WTC11 (cell line): ENCODE results near the gene CORIN. TPM values are rescaled to one million over a fixed set of nuclear protein-coding genes. Genes with fewer than 3 reads are reported as not detected.

ENCODE experiments used
- ATAC-seq: fragments of 200-7000 bp; cut with Tn5 transposase; 2 replicates; pipeline ENCODE4 v1.10.0; 2021; ENCODE audit warnings: mild to moderate bottlenecking, moderate library complexity
- CTCF ChIA-PET: fragments of 300-600 bp; sonication (Branson Sonifier 250); formaldehyde crosslinking; loops from one replicate; lab custom pipeline; 2021; ENCODE audit warnings: antibody characterized with exemption; lab: Charles Lee
- POLR2A ChIA-PET: fragments of 350-600 bp; sonication (Branson Sonifier 250); formaldehyde crosslinking; loops from one replicate; lab custom pipeline; 2021; ENCODE audit warnings: antibody characterized with exemption; lab: Charles Lee
- DNase-seq: peaks from one replicate; pipeline ENCODE4 v3.0.0; 2021; ENCODE audit warnings: low spot score
- H3K27ac Mint-ChIP-seq: 2 replicates; pipeline ENCODE4 v1.8.0; 2021; ENCODE audit warnings: mixed read lengths
- H3K27me3 Mint-ChIP-seq: 2 replicates; pipeline ENCODE4 v1.8.0; 2021; ENCODE audit warnings: low read depth, mild to moderate bottlenecking, moderate library complexity, mixed read lengths
- H3K36me3 Mint-ChIP-seq: 2 replicates; pipeline ENCODE4 v1.8.0; 2021; ENCODE audit warnings: mixed read lengths
- H3K4me1 Mint-ChIP-seq: 2 replicates; pipeline ENCODE4 v1.8.0; 2022; ENCODE audit warnings: mixed read lengths
- H3K4me3 Mint-ChIP-seq: 2 replicates; pipeline ENCODE4 v1.8.0; 2021; ENCODE audit warnings: mild to moderate bottlenecking, moderate library complexity, mixed read lengths
- H3K9me3 Mint-ChIP-seq: 2 replicates; pipeline ENCODE4 v1.8.0; 2021; ENCODE audit warnings: mixed read lengths
- ATF1 ChIP-seq: sonication (generic); formaldehyde crosslinking; IDR thresholded peaks from 2 replicates; pipeline ENCODE4 v1.8.1; 2023; ENCODE audit warnings: mild to moderate bottlenecking, moderate library complexity, missing genetic modification reagents
- ESRRA ChIP-seq: sonication (generic); formaldehyde crosslinking; IDR thresholded peaks from 2 replicates; pipeline ENCODE4 v1.8.1; 2022; ENCODE audit warnings: mild to moderate bottlenecking, missing genetic modification reagents, borderline replicate concordance
- ETV6 ChIP-seq: sonication (generic); formaldehyde crosslinking; IDR thresholded peaks from 2 replicates; pipeline ENCODE4 v1.8.1; 2022; ENCODE audit warnings: mild to moderate bottlenecking, missing genetic modification reagents
- IRF2 ChIP-seq: sonication (generic); formaldehyde crosslinking; IDR thresholded peaks from 2 replicates; pipeline ENCODE4 v1.8.0; 2022; ENCODE audit warnings: low read depth, missing genetic modification reagents, borderline replicate concordance
- NR3C1 ChIP-seq: sonication (generic); formaldehyde crosslinking; conservative IDR thresholded peaks from 2 replicates; pipeline ENCODE4 v1.8.1; 2023; ENCODE audit warnings: low read depth, mild to moderate bottlenecking, missing genetic modification reagents
- RELA ChIP-seq: sonication (generic); formaldehyde crosslinking; IDR thresholded peaks from 2 replicates; pipeline ENCODE4 v1.8.1; 2022; ENCODE audit warnings: missing genetic modification reagents, mild to moderate bottlenecking, borderline replicate concordance
- SOX15 ChIP-seq: fragments of 250-450 bp; sonication (Bioruptor Pico); IDR thresholded peaks from 2 replicates; pipeline ENCODE4 v1.9.0; 2021; ENCODE audit warnings: mild to moderate bottlenecking
- SP1 ChIP-seq: sonication (generic); formaldehyde crosslinking; conservative IDR thresholded peaks from 2 replicates; pipeline ENCODE4 v1.8.1; 2022; ENCODE audit warnings: missing genetic modification reagents
- TEAD1 ChIP-seq: sonication (generic); formaldehyde crosslinking; IDR thresholded peaks from 2 replicates; pipeline ENCODE4 v1.8.0; 2022; ENCODE audit warnings: mild to moderate bottlenecking, missing genetic modification reagents
- TP53 ChIP-seq: sonication (generic); formaldehyde crosslinking; IDR thresholded peaks from 2 replicates; pipeline ENCODE4 v1.8.1; 2023; ENCODE audit warnings: mild to moderate bottlenecking, missing genetic modification reagents
- ZBTB21 ChIP-seq: sonication (generic); formaldehyde crosslinking; IDR thresholded peaks from 2 replicates; pipeline ENCODE4 v1.8.1; 2023; ENCODE audit warnings: mild to moderate bottlenecking, missing genetic modification reagents, borderline replicate concordance
- ZNF219 ChIP-seq: sonication (generic); formaldehyde crosslinking; IDR thresholded peaks from 2 replicates; pipeline ENCODE4 v1.8.0; 2023; ENCODE audit warnings: missing genetic modification reagents, mild to moderate bottlenecking, borderline replicate concordance
- ZNF423 ChIP-seq: fragments of 250-450 bp; sonication (Bioruptor Pico); IDR thresholded peaks from 2 replicates; pipeline ENCODE4 v2.1.2; 2022; ENCODE audit warnings: mild to moderate bottlenecking, moderate library complexity
- total RNA-seq: library from RNA; stranded (reverse); gene quantifications from 3 replicates; pipeline ENCODE4 v1.2.3, GENCODE V29; 2021
- TF ChIP-seq, protein P1 (sequence below): sonication (generic); formaldehyde crosslinking; IDR thresholded peaks from 2 replicates; pipeline ENCODE4 v1.8.1; 2023; ENCODE audit warnings: mild to moderate bottlenecking, moderate library complexity, missing genetic modification reagents
- TF ChIP-seq, protein P2 (sequence below): sonication (generic); formaldehyde crosslinking; IDR thresholded peaks from 2 replicates; pipeline ENCODE4 v1.8.1; 2023; ENCODE audit warnings: mild to moderate bottlenecking, missing genetic modification reagents
- TF ChIP-seq, protein P3 (sequence below): fragments of 250-450 bp; sonication (Bioruptor Pico); IDR thresholded peaks from 2 replicates; pipeline ENCODE4 v2.1.2; 2022; ENCODE audit warnings: mild to moderate bottlenecking, moderate library complexity
- TF ChIP-seq, protein P4 (sequence below): sonication (generic); formaldehyde crosslinking; IDR thresholded peaks from 2 replicates; pipeline ENCODE4 v1.8.0; 2022; ENCODE audit warnings: mild to moderate bottlenecking, missing genetic modification reagents
- TF ChIP-seq, protein P5 (sequence below): sonication (generic); formaldehyde crosslinking; IDR thresholded peaks from 2 replicates; pipeline ENCODE4 v1.8.1; 2023; ENCODE audit warnings: mild to moderate bottlenecking, missing genetic modification reagents, moderate library complexity
- TF ChIP-seq, protein P6 (sequence below): sonication (generic); formaldehyde crosslinking; IDR thresholded peaks from 2 replicates; pipeline ENCODE4 v1.8.0; 2022; ENCODE audit warnings: mild to moderate bottlenecking, missing genetic modification reagents
- TF ChIP-seq, protein P7 (sequence below): sonication (generic); formaldehyde crosslinking; IDR thresholded peaks from 2 replicates; pipeline ENCODE4 v1.8.0; 2022; ENCODE audit warnings: mild to moderate bottlenecking, missing genetic modification reagents
- TF ChIP-seq, protein P8 (sequence below): sonication (generic); formaldehyde crosslinking; IDR thresholded peaks from 2 replicates; pipeline ENCODE4 v1.8.0; 2023; ENCODE audit warnings: missing genetic modification reagents, mild to moderate bottlenecking, borderline replicate concordance

CORIN gene
- total RNA-seq, 1 experiment from 2014 or later = 0.33 TPM

DNA sequence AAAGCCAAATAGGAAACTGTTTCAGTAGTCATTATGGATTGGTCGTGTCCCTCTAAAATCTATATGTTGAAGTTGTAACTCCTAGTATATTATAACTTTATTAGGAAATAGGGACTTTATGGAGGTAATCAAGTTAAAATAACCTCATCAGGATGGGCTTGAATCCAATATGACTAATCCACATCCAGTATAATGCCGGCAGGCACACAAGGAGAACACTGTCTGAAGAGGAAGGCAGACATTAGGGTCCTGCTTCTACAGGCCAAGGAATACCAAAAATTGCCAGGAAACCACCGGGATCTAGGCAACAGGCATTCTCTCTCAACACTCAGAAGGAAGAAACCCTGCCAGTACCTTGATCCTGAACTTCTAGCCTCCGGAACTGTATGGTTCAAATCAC lies 222.5 kb downstream of the CORIN start (continued):
- TF ChIP-seq TP53 (CRISPR knock-in tag) = no peak
- TF ChIP-seq ZBTB21 = no peak
- no peak for TF ChIP-seq ZNF423
- TF ChIP-seq, protein P1, sequence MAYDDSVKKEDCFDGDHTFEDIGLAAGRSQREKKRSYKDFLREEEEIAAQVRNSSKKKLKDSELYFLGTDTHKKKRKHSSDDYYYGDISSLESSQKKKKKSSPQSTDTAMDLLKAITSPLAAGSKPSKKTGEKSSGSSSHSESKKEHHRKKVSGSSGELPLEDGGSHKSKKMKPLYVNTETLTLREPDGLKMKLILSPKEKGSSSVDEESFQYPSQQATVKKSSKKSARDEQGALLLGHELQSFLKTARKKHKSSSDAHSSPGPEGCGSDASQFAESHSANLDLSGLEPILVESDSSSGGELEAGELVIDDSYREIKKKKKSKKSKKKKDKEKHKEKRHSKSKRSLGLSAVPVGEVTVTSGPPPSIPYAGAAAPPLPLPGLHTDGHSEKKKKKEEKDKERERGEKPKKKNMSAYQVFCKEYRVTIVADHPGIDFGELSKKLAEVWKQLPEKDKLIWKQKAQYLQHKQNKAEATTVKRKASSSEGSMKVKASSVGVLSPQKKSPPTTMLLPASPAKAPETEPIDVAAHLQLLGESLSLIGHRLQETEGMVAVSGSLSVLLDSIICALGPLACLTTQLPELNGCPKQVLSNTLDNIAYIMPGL = no peak
- TF ChIP-seq IRF2 (CRISPR knock-in tag) = no peak
- TF ChIP-seq, all 79 proteins: peak for 0

DNA sequence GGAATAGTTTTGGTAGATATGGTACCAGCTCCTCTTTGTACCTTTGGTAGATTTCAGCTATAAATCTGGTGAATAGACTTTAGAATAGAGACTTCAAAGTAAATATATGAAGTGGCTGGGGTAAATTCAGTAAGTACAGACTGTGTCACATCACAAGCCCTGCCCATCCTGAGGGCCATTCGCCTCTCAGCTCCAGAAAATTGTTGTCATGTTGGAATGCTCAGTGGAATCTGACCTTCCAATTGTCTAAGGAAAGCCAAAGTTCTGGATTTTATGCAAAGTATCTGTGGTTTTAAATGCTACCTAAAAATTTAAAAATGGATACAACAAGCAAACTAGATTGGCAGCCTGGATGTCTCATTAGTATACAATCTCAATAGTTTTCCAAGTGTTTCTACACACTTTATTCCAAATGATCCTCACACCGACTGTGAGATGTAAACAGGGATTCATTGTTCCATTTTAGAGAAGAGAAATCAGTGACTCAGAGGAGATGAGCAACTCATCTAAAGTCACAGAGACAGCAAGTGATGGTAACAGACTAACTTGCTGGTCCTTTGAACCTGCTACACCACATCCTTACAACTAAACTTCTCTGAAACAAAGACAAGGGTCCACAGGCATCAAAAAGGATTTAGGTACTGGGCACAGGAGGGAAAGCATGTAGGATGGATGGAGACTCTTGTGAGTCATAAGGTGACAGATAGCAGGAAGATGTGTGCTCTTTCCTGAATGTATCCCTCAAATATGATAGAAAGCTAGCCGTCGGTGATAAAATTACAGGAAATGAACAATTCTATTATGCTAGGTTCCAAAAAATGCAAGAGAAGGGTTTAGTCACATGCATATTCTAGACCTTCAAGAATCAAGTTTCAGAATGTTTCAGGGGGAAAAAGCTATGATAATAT lies 225.5 kb downstream of the CORIN start:
- Mint-ChIP-seq H3K4me1 (no peaks in the 10 kb centered on the region), H3K36me3 (no peaks in the 10 kb centered on the region), H3K27ac (no peak overlapping the region), H3K9me3 (no peaks in the 10 kb centered on the region), H3K4me3 (no peak overlapping the region), H3K27me3 (no peaks in the 10 kb centered on the region)
- no peak for ATAC-seq
- no peak for DNase-seq
- CTCF ChIA-PET = no interaction called here
- POLR2A ChIA-PET = no interaction called here
- TF ChIP-seq RELA (CRISPR knock-in tag) (no peak), TEAD1 (CRISPR knock-in tag) (no peak), NR3C1 (CRISPR knock-in tag) (no peak), ZNF219 (CRISPR knock-in tag) (no peak), SP1 (CRISPR knock-in tag) (no peak), SOX15 (CRISPR knock-in tag) (no peak), ESRRA (CRISPR knock-in tag) (no peak), ZNF423 (no peak), ETV6 (CRISPR knock-in tag) (no peak), ATF1 (CRISPR knock-in tag) (no peak)
- TF ChIP-seq, protein P2, sequence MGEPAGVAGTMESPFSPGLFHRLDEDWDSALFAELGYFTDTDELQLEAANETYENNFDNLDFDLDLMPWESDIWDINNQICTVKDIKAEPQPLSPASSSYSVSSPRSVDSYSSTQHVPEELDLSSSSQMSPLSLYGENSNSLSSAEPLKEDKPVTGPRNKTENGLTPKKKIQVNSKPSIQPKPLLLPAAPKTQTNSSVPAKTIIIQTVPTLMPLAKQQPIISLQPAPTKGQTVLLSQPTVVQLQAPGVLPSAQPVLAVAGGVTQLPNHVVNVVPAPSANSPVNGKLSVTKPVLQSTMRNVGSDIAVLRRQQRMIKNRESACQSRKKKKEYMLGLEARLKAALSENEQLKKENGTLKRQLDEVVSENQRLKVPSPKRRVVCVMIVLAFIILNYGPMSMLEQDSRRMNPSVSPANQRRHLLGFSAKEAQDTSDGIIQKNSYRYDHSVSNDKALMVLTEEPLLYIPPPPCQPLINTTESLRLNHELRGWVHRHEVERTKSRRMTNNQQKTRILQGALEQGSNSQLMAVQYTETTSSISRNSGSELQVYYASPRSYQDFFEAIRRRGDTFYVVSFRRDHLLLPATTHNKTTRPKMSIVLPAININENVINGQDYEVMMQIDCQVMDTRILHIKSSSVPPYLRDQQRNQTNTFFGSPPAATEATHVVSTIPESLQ (CRISPR knock-in tag) = no peak
- TF ChIP-seq, protein P3, sequence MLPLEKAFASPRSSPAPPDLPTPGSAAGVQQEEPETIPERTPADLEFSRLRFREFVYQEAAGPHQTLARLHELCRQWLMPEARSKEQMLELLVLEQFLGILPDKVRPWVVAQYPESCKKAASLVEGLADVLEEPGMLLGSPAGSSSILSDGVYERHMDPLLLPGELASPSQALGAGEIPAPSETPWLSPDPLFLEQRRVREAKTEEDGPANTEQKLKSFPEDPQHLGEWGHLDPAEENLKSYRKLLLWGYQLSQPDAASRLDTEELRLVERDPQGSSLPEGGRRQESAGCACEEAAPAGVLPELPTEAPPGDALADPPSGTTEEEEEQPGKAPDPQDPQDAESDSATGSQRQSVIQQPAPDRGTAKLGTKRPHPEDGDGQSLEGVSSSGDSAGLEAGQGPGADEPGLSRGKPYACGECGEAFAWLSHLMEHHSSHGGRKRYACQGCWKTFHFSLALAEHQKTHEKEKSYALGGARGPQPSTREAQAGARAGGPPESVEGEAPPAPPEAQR (CRISPR knock-in tag) = no peak
- TF ChIP-seq, protein P4, sequence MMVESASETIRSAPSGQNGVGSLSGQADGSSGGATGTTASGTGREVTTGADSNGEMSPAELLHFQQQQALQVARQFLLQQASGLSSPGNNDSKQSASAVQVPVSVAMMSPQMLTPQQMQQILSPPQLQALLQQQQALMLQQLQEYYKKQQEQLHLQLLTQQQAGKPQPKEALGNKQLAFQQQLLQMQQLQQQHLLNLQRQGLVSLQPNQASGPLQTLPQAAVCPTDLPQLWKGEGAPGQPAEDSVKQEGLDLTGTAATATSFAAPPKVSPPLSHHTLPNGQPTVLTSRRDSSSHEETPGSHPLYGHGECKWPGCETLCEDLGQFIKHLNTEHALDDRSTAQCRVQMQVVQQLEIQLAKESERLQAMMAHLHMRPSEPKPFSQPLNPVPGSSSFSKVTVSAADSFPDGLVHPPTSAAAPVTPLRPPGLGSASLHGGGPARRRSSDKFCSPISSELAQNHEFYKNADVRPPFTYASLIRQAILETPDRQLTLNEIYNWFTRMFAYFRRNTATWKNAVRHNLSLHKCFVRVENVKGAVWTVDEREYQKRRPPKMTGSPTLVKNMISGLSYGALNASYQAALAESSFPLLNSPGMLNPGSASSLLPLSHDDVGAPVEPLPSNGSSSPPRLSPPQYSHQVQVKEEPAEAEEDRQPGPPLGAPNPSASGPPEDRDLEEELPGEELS (CRISPR knock-in tag) = no peak
- TF ChIP-seq, protein P5, sequence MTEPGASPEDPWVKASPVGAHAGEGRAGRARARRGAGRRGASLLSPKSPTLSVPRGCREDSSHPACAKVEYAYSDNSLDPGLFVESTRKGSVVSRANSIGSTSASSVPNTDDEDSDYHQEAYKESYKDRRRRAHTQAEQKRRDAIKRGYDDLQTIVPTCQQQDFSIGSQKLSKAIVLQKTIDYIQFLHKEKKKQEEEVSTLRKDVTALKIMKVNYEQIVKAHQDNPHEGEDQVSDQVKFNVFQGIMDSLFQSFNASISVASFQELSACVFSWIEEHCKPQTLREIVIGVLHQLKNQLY (CRISPR knock-in tag) = no peak
- TF ChIP-seq, protein P6, sequence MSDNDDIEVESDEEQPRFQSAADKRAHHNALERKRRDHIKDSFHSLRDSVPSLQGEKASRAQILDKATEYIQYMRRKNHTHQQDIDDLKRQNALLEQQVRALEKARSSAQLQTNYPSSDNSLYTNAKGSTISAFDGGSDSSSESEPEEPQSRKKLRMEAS = no peak
- TF ChIP-seq, protein P7, sequence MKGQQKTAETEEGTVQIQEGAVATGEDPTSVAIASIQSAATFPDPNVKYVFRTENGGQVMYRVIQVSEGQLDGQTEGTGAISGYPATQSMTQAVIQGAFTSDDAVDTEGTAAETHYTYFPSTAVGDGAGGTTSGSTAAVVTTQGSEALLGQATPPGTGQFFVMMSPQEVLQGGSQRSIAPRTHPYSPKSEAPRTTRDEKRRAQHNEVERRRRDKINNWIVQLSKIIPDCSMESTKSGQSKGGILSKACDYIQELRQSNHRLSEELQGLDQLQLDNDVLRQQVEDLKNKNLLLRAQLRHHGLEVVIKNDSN = no peak
- TF ChIP-seq, protein P8, sequence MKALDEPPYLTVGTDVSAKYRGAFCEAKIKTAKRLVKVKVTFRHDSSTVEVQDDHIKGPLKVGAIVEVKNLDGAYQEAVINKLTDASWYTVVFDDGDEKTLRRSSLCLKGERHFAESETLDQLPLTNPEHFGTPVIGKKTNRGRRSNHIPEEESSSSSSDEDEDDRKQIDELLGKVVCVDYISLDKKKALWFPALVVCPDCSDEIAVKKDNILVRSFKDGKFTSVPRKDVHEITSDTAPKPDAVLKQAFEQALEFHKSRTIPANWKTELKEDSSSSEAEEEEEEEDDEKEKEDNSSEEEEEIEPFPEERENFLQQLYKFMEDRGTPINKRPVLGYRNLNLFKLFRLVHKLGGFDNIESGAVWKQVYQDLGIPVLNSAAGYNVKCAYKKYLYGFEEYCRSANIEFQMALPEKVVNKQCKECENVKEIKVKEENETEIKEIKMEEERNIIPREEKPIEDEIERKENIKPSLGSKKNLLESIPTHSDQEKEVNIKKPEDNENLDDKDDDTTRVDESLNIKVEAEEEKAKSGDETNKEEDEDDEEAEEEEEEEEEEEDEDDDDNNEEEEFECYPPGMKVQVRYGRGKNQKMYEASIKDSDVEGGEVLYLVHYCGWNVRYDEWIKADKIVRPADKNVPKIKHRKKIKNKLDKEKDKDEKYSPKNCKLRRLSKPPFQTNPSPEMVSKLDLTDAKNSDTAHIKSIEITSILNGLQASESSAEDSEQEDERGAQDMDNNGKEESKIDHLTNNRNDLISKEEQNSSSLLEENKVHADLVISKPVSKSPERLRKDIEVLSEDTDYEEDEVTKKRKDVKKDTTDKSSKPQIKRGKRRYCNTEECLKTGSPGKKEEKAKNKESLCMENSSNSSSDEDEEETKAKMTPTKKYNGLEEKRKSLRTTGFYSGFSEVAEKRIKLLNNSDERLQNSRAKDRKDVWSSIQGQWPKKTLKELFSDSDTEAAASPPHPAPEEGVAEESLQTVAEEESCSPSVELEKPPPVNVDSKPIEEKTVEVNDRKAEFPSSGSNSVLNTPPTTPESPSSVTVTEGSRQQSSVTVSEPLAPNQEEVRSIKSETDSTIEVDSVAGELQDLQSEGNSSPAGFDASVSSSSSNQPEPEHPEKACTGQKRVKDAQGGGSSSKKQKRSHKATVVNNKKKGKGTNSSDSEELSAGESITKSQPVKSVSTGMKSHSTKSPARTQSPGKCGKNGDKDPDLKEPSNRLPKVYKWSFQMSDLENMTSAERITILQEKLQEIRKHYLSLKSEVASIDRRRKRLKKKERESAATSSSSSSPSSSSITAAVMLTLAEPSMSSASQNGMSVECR (CRISPR knock-in tag) = no peak
